ENCODE measurements around the gene SYT13. TPM values are rescaled to one million over a fixed set of nuclear protein-coding genes. Genes with fewer than 3 reads are reported as not detected.

The SYT13 gene
- total RNA-seq, 1 donor from 2014 or later, result not detected

DNA sequence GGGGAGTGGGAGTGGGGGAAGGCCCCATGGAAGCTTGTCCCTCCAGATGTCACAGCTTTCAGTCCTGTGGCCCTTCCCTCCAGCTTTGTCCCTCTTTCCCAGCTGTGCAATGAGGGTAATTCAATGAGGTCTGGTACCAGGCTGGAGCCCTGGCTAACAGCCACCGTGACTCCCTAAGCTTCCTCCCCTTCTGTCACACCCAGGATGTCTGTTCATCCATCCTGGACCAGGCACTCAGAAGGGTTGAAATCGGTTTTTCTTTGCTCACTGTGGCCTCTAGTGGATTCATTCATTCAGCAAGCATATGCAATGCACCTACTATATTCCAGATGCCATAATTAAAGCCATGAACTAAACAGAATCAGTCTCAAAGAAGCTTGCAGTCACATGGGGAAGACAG is 38.7 kb downstream of the SYT13 start:
- Histone ChIP-seq H3K4me1 (no peaks in the 10 kb centered on the region), H3K27ac (no peak overlapping the region), H3K36me3 (no peaks in the 10 kb centered on the region), H3K27me3 (ENCODE audit: low read depth) (peaks cover 4% of the 10 kb centered on the region), H3K4me3 (no peak overlapping the region), H3K9me3 (no peaks in the 10 kb centered on the region)
- DNase-seq (no peak), ATAC-seq (no peak)
- TF ChIP-seq, protein P1, sequence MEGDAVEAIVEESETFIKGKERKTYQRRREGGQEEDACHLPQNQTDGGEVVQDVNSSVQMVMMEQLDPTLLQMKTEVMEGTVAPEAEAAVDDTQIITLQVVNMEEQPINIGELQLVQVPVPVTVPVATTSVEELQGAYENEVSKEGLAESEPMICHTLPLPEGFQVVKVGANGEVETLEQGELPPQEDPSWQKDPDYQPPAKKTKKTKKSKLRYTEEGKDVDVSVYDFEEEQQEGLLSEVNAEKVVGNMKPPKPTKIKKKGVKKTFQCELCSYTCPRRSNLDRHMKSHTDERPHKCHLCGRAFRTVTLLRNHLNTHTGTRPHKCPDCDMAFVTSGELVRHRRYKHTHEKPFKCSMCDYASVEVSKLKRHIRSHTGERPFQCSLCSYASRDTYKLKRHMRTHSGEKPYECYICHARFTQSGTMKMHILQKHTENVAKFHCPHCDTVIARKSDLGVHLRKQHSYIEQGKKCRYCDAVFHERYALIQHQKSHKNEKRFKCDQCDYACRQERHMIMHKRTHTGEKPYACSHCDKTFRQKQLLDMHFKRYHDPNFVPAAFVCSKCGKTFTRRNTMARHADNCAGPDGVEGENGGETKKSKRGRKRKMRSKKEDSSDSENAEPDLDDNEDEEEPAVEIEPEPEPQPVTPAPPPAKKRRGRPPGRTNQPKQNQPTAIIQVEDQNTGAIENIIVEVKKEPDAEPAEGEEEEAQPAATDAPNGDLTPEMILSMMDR (IDR thresholded peaks at IDR 0.05), result no peak
- intact Hi-C loops (cut with DNase I), result no loop called here

DNA sequence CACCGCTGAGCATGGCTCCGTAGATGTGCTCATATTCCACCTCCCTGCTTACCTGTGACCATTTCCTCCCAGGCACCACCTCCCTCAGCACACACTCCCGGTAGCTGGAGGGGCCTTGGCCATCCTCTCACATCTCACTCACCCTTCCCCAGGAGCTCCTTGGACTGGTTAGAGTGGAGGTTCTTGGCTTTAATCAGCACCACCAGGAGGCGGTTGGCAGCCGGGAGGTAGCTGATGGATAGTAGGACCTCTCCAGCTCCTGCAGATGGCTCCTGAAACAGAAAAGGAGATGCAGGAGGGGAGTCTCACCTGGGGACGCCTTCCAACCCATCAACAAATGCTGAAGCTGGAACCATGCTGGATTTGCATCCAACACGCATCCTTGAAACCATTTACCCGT is 39.9 kb downstream of the SYT13 start:
- TF ChIP-seq, protein P1 (IDR thresholded peaks at IDR 0.05), result no peak
- intact Hi-C loops (cut with DNase I), result no loop called here
- Histone ChIP-seq H3K9me3 (no peaks in the 10 kb centered on the region), H3K36me3 (no peaks in the 10 kb centered on the region), H3K4me3 (no peak overlapping the region), H3K27me3 (ENCODE audit: low read depth) (no peaks in the 10 kb centered on the region), H3K4me1 (no peaks in the 10 kb centered on the region), H3K27ac (no peak overlapping the region)
- no peak for DNase-seq
- ATAC-seq, result no peak

DNA sequence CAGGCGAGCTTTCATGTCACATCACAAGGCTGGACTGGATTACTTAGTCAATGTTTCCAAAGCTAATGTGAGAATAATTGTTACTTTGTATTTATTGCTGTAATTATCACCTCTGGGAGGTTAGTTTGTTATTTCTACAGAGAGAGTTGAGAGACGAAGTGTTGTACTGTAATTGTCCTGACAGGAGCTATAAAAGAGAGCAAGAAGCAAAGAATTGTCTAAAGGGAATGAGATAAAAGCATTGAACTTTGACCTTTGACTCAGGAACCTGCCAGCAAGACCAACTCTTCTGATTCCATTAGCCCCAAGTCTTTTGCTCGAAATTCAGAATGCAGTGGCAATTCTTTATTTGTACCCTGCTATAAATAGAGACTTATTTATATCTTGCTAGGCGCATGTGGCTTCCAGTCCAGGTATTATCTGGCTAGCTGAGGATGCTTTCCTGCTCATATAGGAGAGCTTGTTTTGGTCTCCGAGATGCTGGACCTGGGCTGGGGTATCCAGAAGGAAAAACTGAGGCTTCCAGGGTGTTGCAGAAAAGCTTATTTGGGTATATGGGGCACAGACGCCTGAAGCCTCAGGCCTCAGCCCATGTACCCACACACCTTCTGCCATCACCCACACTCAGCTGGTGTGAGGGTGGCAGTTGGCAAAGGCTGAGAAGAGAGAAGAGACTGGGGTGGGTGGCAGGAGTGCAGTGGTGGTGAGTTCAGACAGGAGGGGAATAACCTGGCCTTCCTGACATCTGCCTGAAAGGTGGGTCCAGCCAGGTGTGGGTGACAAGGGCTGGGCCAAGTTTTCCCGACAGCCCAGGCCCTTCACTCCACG is 40.7 kb downstream of the SYT13 start:
- H3K27ac ChIP-seq, result no peak overlapping the region
- TF ChIP-seq, protein P1 (IDR thresholded peaks at IDR 0.05), result no peak
- H3K27me3 ChIP-seq (ENCODE audit: low read depth), result no peaks in the 10 kb centered on the region
- no peaks in the 10 kb centered on the region for H3K4me1 ChIP-seq
- H3K36me3 ChIP-seq, result no peaks in the 10 kb centered on the region
- DNase-seq (no peak), ATAC-seq (no peak)
- intact Hi-C loops (cut with DNase I), result no loop called here
- H3K9me3 ChIP-seq, result no peaks in the 10 kb centered on the region
- no peak overlapping the region for H3K4me3 ChIP-seq

DNA sequence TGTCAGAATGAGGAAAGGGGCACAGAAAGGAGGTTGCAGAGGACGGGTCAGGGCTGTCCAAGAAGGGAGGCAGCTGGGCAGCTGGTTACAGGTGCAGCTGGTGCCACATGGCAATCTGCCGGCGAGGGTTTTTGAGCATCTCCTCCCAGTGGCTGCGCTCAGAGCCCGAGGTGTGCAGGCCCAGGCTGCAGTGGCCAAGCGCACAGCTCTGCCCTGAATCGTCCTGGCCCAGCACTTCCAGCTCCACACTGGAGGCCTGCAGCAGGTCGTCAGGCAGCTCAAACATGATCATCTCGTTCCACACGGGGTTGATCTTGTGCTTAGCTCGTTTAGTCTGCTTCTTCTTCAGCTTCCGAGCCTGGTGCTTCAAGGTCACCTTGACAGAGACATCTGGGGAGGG is 42.2 kb downstream of the SYT13 start:
- no peak for DNase-seq
- ATAC-seq, result no peak
- H3K9me3 ChIP-seq, result no peaks in the 10 kb centered on the region
- intact Hi-C loops (cut with DNase I), result no loop called here
- no peaks in the 10 kb centered on the region for H3K36me3 ChIP-seq
- H3K4me3 ChIP-seq, result no peak overlapping the region
- H3K4me1 ChIP-seq, result no peaks in the 10 kb centered on the region
- H3K27me3 ChIP-seq (ENCODE audit: low read depth), result no peaks in the 10 kb centered on the region
- H3K27ac ChIP-seq, result no peak overlapping the region
- TF ChIP-seq, protein P1 (IDR thresholded peaks at IDR 0.05), result no peak

DNA sequence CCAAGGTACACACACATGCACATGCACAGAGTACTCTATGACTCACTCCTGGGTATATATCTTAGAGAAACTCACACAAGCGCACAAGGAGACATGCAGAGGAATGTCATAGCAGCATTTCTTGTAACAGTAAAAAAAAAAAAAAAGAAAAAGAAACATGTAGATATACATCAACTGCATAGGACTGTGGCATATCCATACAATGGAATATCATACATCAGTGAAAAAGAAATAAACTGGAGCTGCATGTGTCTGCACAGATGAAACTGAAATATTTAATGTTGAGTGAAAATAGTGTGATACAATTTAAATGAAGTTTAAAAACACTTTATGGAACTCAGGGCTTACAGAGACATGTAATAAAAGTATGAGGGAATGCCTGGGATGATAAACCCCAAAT is 46.4 kb downstream of the SYT13 start:
- Histone ChIP-seq H3K36me3 (no peaks in the 10 kb centered on the region), H3K9me3 (no peaks in the 10 kb centered on the region), H3K27ac (no peak overlapping the region), H3K4me3 (no peak overlapping the region), H3K4me1 (no peaks in the 10 kb centered on the region), H3K27me3 (ENCODE audit: low read depth) (no peaks in the 10 kb centered on the region)
- TF ChIP-seq, protein P1 (IDR thresholded peaks at IDR 0.05), result no peak
- ATAC-seq (no peak), DNase-seq (no peak)
- intact Hi-C loops (cut with DNase I), result no loop called here

Data from lower lobe of right lung (tissue), 2 donors.